ENCODE data around the gene SCARB1. TPM values are rescaled to one million over a fixed set of nuclear protein-coding genes. Genes with fewer than 3 reads are reported as not detected.

Gene SCARB1
- total RNA-seq, 1 donor from 2014 or later, result 21.5 TPM

DNA sequence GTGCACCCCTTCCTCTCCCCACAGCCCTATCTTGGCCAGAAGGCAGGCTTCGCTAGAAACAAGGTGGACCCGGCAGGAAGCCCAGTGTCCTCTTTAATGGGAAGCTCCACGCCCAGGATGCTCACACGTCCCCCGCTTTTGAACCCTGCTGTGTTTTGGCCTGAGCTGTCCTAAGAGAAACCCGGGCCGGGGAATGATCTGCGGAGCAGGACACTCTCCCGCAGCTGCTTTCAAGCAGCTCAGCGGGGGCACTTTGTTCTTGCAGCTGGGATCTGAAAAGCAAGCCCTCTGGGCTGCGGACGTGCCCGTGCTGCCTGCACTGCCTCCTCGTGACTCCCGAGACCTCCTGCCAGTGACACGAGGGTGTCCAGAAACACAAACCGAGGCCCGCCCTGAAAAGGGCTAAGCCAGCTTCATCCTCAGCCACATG lies 30.0 kb downstream of the SCARB1 start:
- no peak overlapping the region for H3K27ac Mint-ChIP-seq
- no peak overlapping the region for H3K4me3 Mint-ChIP-seq (ENCODE audit: low read depth)
- TF ChIP-seq, protein P1, sequence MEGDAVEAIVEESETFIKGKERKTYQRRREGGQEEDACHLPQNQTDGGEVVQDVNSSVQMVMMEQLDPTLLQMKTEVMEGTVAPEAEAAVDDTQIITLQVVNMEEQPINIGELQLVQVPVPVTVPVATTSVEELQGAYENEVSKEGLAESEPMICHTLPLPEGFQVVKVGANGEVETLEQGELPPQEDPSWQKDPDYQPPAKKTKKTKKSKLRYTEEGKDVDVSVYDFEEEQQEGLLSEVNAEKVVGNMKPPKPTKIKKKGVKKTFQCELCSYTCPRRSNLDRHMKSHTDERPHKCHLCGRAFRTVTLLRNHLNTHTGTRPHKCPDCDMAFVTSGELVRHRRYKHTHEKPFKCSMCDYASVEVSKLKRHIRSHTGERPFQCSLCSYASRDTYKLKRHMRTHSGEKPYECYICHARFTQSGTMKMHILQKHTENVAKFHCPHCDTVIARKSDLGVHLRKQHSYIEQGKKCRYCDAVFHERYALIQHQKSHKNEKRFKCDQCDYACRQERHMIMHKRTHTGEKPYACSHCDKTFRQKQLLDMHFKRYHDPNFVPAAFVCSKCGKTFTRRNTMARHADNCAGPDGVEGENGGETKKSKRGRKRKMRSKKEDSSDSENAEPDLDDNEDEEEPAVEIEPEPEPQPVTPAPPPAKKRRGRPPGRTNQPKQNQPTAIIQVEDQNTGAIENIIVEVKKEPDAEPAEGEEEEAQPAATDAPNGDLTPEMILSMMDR (IDR thresholded peaks at IDR 0.05; ENCODE audit: unreplicated experiment), result no peak
- H3K36me3 Mint-ChIP-seq (ENCODE audit: insufficient read depth), result no peaks in the 10 kb centered on the region
- H3K9me3 Mint-ChIP-seq (ENCODE audit: low read depth), result no peaks in the 10 kb centered on the region
- DNase-seq (ENCODE audit: low spot score, unreplicated experiment), result no peak
- peaks cover 17% of the 10 kb centered on the region for H3K4me1 Mint-ChIP-seq (ENCODE audit: low read depth)
- H3K27me3 Mint-ChIP-seq, result peaks cover 9% of the 10 kb centered on the region

DNA sequence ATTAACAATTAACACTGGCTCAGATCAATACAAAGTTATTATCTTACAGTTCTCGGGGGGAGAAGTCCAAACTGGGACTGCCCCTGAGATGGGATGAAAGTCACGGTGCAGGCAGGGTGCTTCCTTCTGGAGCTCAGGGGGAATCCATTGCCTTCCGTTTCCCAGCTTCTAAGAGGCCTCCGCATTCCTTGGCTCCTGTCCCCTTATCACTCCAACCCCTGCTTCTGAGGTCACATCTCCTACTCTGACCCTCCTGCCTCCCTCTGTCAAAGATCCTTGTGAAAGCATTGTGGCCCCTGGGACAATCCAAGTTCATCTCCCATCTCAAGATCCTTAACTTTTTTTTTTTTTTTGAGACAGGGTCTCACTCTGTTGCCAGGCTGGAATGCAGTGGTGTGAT lies 30.8 kb downstream of the SCARB1 start:
- H3K36me3 Mint-ChIP-seq (ENCODE audit: insufficient read depth), result no peaks in the 10 kb centered on the region
- peaks cover 25% of the 10 kb centered on the region for H3K4me1 Mint-ChIP-seq (ENCODE audit: low read depth)
- H3K9me3 Mint-ChIP-seq (ENCODE audit: low read depth), result no peaks in the 10 kb centered on the region
- H3K27ac Mint-ChIP-seq, result no peak overlapping the region
- no peak overlapping the region for H3K4me3 Mint-ChIP-seq (ENCODE audit: low read depth)
- peaks cover 9% of the 10 kb centered on the region for H3K27me3 Mint-ChIP-seq
- TF ChIP-seq, protein P1 (IDR thresholded peaks at IDR 0.05; ENCODE audit: unreplicated experiment), result no peak
- no peak for DNase-seq (ENCODE audit: low spot score, unreplicated experiment)

DNA sequence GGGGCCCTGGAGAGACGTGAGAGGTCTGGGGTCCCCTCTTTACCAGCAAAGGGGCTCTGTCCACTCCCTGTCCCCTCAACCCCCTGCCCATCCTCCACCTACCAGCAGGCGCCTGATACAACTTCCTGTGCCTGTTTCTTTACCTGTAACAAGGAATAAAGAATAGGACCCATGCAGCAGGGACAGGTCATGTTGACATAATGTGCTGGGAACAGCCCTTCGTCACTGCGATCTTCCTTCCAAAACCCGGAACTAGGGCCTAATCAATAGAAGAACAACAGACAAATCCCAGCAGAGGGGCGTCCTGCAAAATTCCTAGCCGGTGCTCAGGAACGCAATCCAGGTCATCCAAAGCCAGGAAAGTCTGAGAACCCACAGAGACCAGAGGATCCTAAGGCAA lies 32.1 kb downstream of the SCARB1 start:
- Mint-ChIP-seq H3K4me1 (ENCODE audit: low read depth) (peaks cover 30% of the 10 kb centered on the region), H3K36me3 (ENCODE audit: insufficient read depth) (no peaks in the 10 kb centered on the region), H3K9me3 (ENCODE audit: low read depth) (no peaks in the 10 kb centered on the region), H3K4me3 (ENCODE audit: low read depth) (no peak overlapping the region), H3K27me3 (peaks cover 9% of the 10 kb centered on the region), H3K27ac (no peak overlapping the region)
- no peak for DNase-seq (ENCODE audit: low spot score, unreplicated experiment)
- TF ChIP-seq, protein P1 (IDR thresholded peaks at IDR 0.05; ENCODE audit: unreplicated experiment), result no peak

DNA sequence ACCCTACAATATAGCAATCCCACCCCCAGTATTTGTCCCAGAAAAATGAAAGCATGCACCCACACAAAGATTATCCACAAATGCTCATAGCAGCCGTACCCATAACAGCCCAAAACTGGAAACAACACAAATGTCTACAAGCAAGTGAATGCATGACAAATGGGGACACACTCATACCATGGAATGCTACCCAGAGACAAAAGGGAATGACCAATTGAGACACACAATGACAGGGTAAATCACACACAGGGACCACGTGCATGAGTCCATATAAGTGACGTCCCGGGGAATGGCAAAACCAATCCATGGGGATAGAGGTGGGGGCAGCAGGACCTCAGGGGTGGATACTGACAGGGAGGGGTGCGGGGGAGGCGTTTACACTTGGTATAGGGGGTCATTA lies 33.4 kb downstream of the SCARB1 start:
- TF ChIP-seq, protein P1 (IDR thresholded peaks at IDR 0.05; ENCODE audit: unreplicated experiment), result no peak
- DNase-seq (ENCODE audit: low spot score, unreplicated experiment), result no peak
- Mint-ChIP-seq H3K4me1 (ENCODE audit: low read depth) (peaks cover 36% of the 10 kb centered on the region), H3K9me3 (ENCODE audit: low read depth) (no peaks in the 10 kb centered on the region), H3K27ac (no peak overlapping the region), H3K36me3 (ENCODE audit: insufficient read depth) (no peaks in the 10 kb centered on the region), H3K4me3 (ENCODE audit: low read depth) (no peak overlapping the region), H3K27me3 (peaks cover 6% of the 10 kb centered on the region)

DNA sequence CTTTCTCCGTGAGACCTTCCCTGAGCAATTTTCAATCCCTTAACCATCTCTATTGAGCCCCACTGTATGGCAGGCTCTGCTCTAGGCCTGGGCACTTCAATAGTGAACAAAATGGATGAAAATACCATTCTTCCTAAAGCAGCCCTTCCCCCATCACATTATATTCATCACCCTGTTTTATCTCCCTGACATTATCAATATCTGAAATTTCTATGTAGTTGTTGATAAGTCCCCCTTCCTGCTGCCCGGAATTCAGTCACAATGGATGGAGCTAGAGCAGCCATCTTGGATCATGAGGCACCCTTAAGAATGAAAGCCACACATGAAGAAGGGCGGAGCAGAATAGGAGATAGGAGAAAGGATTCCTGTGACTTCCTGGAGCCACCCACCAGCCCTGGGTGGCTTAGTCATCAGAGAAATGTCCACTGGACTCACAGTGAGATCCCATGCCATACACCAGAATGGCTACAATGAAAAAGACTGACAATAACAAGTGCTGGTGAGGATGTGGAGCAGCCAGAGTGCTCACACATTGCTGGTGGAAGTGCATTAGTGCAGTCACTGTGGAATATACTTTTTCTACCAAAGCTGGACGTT lies 33.9 kb downstream of the SCARB1 start:
- peaks cover 7% of the 10 kb centered on the region for H3K27me3 Mint-ChIP-seq
- H3K9me3 Mint-ChIP-seq (ENCODE audit: low read depth), result no peaks in the 10 kb centered on the region
- DNase-seq (ENCODE audit: low spot score, unreplicated experiment), result no peak
- H3K4me1 Mint-ChIP-seq (ENCODE audit: low read depth), result peaks cover 36% of the 10 kb centered on the region
- no peaks in the 10 kb centered on the region for H3K36me3 Mint-ChIP-seq (ENCODE audit: insufficient read depth)
- TF ChIP-seq, protein P1 (IDR thresholded peaks at IDR 0.05; ENCODE audit: unreplicated experiment), result no peak
- no peak overlapping the region for H3K4me3 Mint-ChIP-seq (ENCODE audit: low read depth)
- H3K27ac Mint-ChIP-seq, result no peak overlapping the region

Measured in progenitor cell of endocrine pancreas (in vitro differentiated cells).